Fibroblast of skin of left quadriceps (primary cell): ENCODE measurements around the gene FOXRED1.
"Not testable (repeated sequence)": the region's sequence is repeated elsewhere in the genome, so short reads cannot be mapped to it uniquely, and the experiment has no call there.

Experiments
- DNase-seq, 2 experiments: peaks; one replicate each; pipeline ENCODE4 v3.0.0-alpha.2; 2013; ENCODE audit warnings: low read depth in 2 of 2

Gene FOXRED1

GRCh38 chr11:126277322-126277721 is 8.4 kb downstream of the FOXRED1 start:
- DNase-seq, result no peak

GRCh38 chr11:126277780-126278179 is 8.8 kb downstream of the FOXRED1 start:
- DNase-seq, result no peak

GRCh38 chr11:126279191-126279590 is 10.2 kb downstream of the FOXRED1 start:
- DNase-seq, result no peak

DNA sequence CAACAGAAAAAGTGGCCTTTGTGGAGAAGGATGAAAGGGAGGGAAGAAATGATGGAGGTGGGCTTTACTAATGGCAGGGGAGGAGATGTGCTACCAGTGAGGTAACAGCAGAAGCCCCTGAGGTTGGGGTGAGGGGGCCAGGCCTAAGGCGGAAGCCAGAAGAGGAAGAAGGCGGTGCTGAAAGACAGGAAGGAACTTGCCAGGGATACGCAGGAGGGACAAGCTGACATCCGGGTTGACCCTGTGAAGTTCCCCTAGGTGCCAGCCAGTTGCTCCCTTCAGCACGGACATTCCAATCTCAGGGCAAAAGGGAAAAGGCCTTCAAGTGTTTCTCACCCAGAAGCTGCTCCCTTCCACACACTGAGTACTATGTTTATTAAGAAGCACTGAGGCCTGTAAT is 11.6 kb downstream of the FOXRED1 start:
- no peak for DNase-seq

- no peak for DNase-seq
These were observed 12.3 kb downstream of the FOXRED1 start for GRCh38 chr11:126281245-126281644.

DNA sequence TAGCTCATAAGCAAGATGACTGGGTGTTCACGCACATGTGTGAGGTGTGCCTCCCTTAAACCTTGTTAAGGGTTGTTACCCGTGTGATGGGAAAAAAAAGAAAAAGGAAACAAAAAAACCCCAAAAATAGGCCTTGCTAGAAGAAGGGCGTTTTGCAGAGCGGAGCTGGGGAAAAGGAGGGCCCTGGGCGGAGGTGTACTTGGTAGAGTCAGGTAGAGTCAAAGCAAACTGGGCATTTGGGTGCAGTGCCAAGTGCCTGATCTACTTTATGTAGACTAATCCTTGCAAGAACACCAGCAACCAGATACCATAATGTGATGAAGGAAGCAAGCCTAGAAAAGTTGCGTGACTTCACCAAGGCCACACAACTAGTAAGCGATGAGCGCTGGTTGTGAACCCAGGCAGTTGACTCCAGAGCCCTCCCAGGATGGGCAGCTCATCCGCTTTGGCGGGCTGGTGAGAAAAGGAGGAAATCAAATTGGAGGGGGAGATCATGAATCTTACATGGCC is 12.8 kb downstream of the FOXRED1 start:
- no peak for DNase-seq

GRCh38 chr11:126282361-126282735 is 13.4 kb downstream of the FOXRED1 start:
- no peak for DNase-seq

DNA sequence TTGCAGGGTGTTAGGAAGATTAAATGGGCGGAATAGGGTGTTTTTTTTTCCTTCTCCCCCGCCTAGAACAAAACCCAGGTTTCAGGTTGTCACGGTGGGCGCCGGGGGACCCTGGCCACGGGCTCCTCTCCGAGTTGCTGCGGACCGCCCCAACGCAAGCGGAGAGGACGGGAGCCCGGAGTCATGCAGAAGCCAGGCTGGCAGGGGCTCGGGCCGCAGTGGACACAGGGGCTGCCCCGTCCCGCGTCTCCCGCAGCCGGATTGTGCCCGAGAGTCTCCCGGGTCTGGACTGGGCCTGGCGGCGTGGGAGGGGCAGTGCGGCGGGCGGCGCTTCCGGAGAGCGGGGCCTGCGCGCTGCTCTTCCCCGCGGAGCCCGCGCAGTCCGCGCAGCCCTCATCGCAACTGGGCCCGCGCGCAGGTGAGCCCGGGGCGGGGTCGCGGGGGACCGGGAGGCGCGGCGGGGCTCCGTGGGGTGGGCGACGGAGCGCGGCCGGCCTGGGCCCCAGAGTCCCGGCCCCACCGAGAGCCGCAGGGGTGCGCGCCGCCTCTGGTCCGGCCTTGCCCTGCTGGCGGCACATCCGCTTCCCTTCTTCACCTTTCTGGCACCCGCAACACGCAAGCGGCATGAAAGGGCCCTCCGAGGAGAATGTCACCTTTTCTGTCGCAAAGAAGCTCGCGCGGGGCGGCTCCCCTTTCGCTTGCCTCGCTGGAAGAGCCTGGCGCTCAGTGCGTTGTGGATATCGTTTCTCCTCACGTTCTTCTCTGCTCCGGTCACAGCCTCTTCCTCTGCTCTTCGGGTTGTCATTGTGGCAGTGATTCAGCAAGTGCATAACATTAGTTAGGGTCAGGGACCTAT is 14.0 kb downstream of the FOXRED1 start, which contains the start of gene TIRAP:
Gene TIRAP, plus strand, starts transcription at position 358 of the 856 bp plus-strand sequence. CDS start 7,802 bp downstream, outside the sequence.
- DNase-seq, result no peak

DNA sequence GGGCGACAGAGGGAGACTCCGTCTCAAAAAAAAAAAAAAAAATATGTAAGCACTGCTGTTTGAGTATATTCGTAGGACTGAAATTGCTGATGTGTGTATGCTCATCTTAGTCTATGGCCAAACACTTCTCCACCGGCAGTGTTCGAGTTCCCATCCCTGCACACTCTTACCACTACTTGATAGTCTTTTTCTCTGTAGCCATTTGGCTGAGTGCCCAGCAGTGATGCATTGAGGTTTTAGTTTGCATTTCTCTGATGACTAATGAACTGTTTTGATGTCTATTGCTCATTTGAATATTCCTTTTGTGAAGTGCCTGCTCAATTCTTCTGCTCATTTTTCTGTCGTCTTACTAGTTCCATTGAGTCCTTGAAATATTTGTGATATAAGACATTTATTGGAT is 15.9 kb downstream of the FOXRED1 start:
- DNase-seq, result peak; percentile 93 to 94

GRCh38 chr11:126288237-126288636 is 19.3 kb downstream of the FOXRED1 start:
- DNase-seq, result no peak

GRCh38 chr11:126290887-126291286 is 21.9 kb downstream of the FOXRED1 start:
- no peak for DNase-seq

- no peak for DNase-seq
These were observed 24.8 kb downstream of the FOXRED1 start for GRCh38 chr11:126293726-126294125.

GRCh38 chr11:126297004-126297403 is 28.1 kb downstream of the FOXRED1 start:
- DNase-seq, result no peak

DNA sequence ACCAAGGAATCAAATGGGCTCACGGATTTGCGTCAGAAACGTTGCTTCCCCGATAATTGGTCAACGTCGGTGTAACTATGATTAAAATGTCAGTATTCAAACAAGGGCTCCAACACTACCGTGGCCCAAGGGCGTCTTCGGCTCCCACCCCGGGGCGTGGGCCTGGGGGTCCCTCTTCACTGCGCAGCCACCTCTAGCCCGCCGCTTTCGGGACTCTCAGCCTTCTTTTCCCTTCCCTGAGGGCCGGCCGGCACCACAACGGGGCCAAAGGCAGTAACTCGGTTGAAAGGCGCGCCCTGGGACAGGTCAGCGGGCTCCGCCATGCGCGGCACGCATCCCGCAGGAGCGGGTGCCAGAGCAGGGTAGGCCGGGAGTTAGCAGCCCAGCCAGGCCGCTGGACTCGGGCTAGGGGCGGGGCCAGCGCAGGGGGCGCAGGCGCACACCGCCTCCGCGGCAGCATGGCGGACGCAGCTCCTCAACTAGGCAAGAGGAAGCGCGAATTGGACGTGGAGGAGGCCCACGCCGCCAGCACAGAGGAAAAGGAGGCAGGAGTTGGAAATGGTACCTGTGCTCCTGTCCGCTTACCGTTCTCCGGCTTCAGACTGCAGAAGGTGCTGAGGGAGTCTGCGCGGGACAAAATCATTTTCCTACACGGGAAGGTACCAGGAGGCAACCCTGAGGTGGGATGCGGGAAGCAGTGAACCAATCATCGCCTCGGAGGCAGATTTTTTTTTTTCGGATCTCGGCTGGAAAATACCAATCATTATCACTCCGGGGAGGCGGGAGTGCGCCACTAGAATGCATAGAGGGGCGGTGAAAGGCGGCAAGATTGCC is 34.9 kb downstream of the FOXRED1 start, which contains the start of gene DCPS:
Gene DCPS, plus strand, starts transcription at position 438 of the 834 bp plus-strand sequence. Its CDS starts 21 bp downstream, at position 459.
- peak; percentile 72 to 74 for DNase-seq

DNA sequence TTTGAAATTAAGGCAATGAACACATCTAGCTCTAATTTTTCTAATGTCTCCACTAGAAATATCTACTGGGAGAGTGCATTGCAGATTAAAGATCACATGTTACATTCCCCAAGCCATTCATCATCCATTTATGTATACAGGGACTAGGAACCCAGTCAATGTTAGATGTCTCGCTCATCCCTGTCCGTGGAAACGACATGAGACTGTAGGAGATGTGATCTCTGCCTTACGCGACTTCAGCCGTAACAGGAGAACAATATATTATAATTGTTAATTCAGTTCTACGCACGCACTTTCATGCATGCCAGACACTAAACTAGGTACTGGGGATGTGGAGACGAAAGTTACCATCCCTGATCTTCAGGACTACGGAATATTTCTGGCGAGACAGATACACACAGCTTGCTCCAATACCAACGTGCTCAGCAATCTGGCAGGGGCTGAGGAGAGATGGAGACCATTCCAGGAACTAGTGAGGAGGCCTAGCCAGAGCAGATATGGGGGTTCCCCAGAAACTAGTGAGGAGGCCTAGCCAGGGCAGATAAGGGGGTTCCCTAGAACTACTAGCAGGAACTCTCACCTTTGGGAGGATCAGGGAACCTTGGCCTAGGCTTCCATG is 35.6 kb downstream of the FOXRED1 start:
- DNase-seq, result no peak

DNA sequence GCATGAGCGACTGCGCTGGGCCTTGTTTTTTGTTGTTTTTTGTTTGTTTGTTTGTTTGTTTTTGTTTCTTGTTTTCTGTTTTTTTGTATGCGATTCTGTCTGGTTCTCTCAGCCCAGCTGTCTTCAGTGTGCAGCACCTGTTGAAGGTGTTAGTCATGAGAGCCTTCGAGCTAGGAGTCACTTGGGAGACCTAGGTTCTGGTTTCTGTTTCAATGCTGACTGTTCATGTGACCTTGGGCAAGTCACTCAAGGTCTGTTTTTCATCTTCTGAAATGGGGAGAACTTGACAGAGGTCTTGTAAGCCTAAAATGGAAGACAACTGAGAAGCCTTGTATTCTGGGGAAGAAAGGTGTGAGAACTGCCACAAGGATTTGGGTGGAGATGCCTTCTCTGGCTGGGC is 36.7 kb downstream of the FOXRED1 start:
- no peak for DNase-seq

GRCh38 chr11:126307706-126308105 is 38.8 kb downstream of the FOXRED1 start:
- DNase-seq, result no peak

DNA sequence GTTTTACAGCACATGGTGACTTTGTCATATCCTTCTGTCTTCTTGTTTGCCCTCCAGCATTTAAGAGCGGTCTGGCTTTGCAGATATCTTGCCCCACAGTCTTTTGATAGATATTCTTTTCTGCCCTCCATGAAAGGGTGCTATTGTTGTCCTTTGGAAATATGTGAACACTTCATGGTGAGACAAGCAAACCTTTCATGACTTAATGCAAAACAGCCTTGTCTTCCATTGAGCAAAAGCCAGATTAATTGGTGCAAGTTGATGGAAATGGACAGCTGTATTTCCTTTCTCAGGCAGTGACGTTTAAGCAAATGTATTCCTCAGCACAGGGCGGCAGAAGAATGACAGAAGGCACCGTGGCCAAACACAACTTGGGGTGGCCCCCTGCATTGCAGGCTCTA is 39.3 kb downstream of the FOXRED1 start:
- DNase-seq, result no peak

DNA sequence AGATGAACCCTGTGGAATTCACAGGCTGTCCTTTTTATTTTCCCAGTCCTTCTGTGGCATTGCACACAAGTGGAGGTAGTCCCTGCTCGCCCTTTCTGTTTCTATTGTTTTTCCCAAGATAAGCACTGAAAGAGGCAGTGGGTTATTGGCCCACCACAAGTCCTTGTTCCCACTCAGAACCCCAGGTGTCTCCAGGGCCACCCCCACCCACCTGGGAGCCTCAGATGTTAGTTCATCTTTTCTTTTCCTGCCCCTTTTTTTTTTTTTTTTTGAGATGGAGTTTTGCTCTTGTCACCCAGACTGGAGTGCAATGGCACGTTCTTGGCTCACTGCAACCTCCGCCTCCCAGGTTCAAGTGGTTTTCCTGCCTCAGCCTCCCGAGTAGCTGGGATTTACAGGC is 39.8 kb downstream of the FOXRED1 start:
- DNase-seq, result not testable (repeated sequence)

- peak in 1 of 2 experiments; percentile 44 for DNase-seq
These were observed 41.4 kb downstream of the FOXRED1 start for GRCh38 chr11:126310200-126310991.

GRCh38 chr11:126310992-126311310 is 42.0 kb downstream of the FOXRED1 start:
- DNase-seq, result no peak
